Thoracic aorta (tissue), 2 donors: ENCODE data around the gene SYNDIG1. TPM values are rescaled to one million over a fixed set of nuclear protein-coding genes. Genes with fewer than 3 reads are reported as not detected.

Experiments used
- ATAC-seq: fragments of 150-250 bp; one replicate; pipeline ENCODE4 v1.8.0; 2017; ENCODE audit warnings: low read depth; ENCODE audit not compliant: insufficient number of reproducible peaks, low FRiP score
- DNase-seq: peaks from one replicate; pipeline ENCODE4 v3.0.0-alpha.2; 2020; ENCODE audit warnings: low spot score
- H3K27ac ChIP-seq, 2 donors: fragments of 200-600 bp; sonication (generic); 1 replicate in 1 of 2; 2 replicates in 1 of 2; pipeline ENCODE4 v1.5.1; 2016; ENCODE audit warnings: mild to moderate bottlenecking in 2 of 2, moderate library complexity in 2 of 2
- H3K27me3 ChIP-seq: fragments of 200-600 bp; sonication (generic); replicated peaks from 2 replicates; pipeline ENCODE4 v1.6.0; 2016; ENCODE audit warnings: mild to moderate bottlenecking; ENCODE audit not compliant: insufficient read depth
- H3K36me3 ChIP-seq: fragments of 200-600 bp; sonication (generic); one replicate; pipeline ENCODE4 v1.5.1; 2016
- H3K4me1 ChIP-seq, 2 donors: fragments of 200-600 bp; sonication (generic); 1 replicate in 1 of 2; 2 replicates in 1 of 2; pipeline versions ENCODE4 v1.5.1 to v1.6.0; 2016; ENCODE audit warnings: low read depth in 2 of 2, mild to moderate bottlenecking in 1 of 2; ENCODE audit not compliant: control insufficient read depth in 1 of 2
- H3K4me3 ChIP-seq: fragments of 200-600 bp; sonication (generic); 2 replicates; pipeline ENCODE4 v1.5.1; 2016; ENCODE audit warnings: mild to moderate bottlenecking
- H3K9me3 ChIP-seq: fragments of 200-600 bp; sonication (generic); 2 replicates; pipeline ENCODE4 v1.5.1; 2016
- total RNA-seq, 2 donors: library from RNA; depleted of rRNA; stranded (reverse); fragments of >200 nt; gene quantifications; one replicate each; pipeline versions ENCODE4 v1.1.0 to v1.2.3, GENCODE V29; 2016
- TF ChIP-seq, protein P1 (sequence below): fragments of 200-600 bp; sonication (generic); IDR thresholded peaks from one replicate; pipeline ENCODE4 v1.5.1; 2019; ENCODE audit warnings: antibody characterized with exemption

Gene SYNDIG1
- total RNA-seq, 2 donors from 2014 or later, result 1.8 to 5.4 TPM

DNA sequence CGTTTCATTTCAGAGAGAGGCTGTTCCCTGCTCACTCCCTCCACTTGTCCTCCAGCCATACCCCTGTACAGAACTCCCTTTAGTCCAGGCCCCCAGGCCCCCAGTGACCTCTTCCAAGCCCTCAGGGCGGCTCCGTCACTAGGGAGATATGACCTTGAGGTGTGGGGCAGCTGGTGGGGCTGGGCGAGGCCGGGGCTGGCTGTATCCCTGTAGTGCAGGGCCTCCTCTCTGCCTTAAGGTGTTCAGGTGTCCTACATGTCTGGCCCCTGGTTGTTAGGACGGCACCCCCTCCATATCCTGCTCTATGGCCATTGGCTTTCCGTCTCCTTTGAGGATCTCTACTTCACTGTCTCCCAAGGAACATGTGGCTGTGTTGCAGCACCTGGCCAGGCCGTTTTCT lies 17.4 kb upstream of the SYNDIG1 start:
- TF ChIP-seq, protein P1, sequence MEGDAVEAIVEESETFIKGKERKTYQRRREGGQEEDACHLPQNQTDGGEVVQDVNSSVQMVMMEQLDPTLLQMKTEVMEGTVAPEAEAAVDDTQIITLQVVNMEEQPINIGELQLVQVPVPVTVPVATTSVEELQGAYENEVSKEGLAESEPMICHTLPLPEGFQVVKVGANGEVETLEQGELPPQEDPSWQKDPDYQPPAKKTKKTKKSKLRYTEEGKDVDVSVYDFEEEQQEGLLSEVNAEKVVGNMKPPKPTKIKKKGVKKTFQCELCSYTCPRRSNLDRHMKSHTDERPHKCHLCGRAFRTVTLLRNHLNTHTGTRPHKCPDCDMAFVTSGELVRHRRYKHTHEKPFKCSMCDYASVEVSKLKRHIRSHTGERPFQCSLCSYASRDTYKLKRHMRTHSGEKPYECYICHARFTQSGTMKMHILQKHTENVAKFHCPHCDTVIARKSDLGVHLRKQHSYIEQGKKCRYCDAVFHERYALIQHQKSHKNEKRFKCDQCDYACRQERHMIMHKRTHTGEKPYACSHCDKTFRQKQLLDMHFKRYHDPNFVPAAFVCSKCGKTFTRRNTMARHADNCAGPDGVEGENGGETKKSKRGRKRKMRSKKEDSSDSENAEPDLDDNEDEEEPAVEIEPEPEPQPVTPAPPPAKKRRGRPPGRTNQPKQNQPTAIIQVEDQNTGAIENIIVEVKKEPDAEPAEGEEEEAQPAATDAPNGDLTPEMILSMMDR, result no peak

DNA sequence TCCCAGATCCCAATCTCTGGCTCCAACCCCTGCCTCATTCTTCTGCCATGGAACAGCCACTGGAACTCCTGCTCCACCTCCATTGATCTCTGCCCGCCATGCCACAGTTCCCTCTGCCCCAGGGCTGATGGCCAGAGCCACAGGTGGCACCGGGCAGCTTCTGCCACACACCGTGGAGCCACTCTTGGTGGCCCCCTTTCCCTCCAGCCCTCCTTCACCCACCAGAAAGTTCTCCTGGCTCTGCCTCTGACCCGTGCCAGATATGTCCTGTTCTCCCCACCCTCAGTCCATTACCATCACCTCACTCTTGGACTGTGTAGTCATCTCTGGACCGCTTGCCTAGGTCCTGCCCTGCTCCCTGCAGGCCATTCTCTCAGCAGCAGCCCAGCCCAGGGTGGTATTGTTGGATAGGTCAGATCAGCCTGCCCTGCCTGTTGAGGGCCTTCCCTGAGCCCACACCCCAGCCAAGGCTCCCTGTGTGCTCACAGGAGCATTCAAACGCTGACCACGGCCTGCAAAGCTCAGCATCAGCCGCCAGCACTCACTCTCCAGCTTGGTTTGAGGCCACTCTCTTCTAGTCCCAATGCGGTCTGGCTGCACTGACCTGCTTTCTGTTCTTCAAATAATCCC lies 16.8 kb upstream of the SYNDIG1 start:
- H3K9me3 ChIP-seq, result no peaks in the 10 kb centered on the region
- H3K27ac ChIP-seq, result no peak overlapping the region
- no peak for DNase-seq
- TF ChIP-seq, protein P1, result no peak
- no peak for ATAC-seq
- no peaks in the 10 kb centered on the region for H3K4me1 ChIP-seq
- no peaks in the 10 kb centered on the region for H3K27me3 ChIP-seq
- no peak overlapping the region for H3K4me3 ChIP-seq
- H3K36me3 ChIP-seq, result no peaks in the 10 kb centered on the region

More for the DNA sequence above, 17.4 kb upstream of the SYNDIG1 start:
- DNase-seq (no peak), ATAC-seq (no peak)
- H3K36me3 ChIP-seq, result no peaks in the 10 kb centered on the region
- H3K27me3 ChIP-seq, result no peaks in the 10 kb centered on the region
- H3K9me3 ChIP-seq, result no peaks in the 10 kb centered on the region
- H3K4me1 ChIP-seq, result no peaks in the 10 kb centered on the region
- no peak overlapping the region for H3K27ac ChIP-seq
- H3K4me3 ChIP-seq, result no peak overlapping the region

DNA sequence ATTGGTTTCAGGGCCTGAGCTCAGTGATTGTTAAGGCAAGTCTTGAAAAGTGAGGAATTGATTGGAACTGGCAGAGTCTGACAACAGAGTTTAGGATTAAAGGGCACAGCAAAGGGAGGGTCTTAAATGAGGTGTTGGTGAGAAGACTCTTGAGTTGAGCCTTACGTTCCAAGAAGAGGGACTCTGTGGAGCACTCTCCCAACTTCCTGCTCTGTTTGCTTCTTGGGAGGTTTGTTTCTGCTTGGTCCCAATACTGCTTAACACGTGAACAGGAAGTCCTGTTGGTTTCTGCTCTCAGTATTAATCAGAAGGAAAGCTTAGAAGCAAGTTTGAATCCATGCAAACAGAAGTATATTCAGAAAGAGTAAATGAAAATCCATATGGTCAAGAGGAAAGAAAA lies 15.6 kb upstream of the SYNDIG1 start:
- H3K4me3 ChIP-seq, result no peak overlapping the region
- H3K36me3 ChIP-seq, result no peaks in the 10 kb centered on the region
- TF ChIP-seq, protein P1, result no peak
- ATAC-seq (no peak), DNase-seq (no peak)
- H3K4me1 ChIP-seq, result no peaks in the 10 kb centered on the region
- no peak overlapping the region for H3K27ac ChIP-seq
- H3K9me3 ChIP-seq, result no peaks in the 10 kb centered on the region
- H3K27me3 ChIP-seq, result no peaks in the 10 kb centered on the region

DNA sequence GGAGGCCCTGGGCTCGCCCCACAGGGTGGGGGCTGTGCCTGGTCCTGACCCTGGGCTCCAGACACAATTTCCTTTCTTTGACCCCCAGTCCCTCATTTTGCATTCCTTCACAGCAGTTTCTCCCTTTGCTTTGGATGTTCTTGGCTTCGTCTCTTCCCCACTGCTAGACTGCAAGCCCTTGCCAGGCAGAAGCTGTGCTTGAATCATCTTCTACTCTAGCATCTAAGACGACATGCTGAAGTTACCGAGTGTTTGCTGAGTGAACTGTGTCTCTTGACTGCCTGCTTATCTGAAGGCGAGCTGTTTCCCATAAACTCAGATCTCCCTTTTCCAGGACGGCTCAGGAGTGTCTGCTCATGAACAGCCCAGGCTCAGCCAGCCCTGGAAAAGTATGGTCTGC lies 14.3 kb upstream of the SYNDIG1 start:
- no peaks in the 10 kb centered on the region for H3K9me3 ChIP-seq
- no peak for DNase-seq
- H3K27me3 ChIP-seq, result no peaks in the 10 kb centered on the region
- no peaks in the 10 kb centered on the region for H3K4me1 ChIP-seq
- no peak for ATAC-seq
- H3K4me3 ChIP-seq, result no peak overlapping the region
- TF ChIP-seq, protein P1, result no peak
- H3K27ac ChIP-seq, result no peak overlapping the region
- H3K36me3 ChIP-seq, result no peaks in the 10 kb centered on the region

DNA sequence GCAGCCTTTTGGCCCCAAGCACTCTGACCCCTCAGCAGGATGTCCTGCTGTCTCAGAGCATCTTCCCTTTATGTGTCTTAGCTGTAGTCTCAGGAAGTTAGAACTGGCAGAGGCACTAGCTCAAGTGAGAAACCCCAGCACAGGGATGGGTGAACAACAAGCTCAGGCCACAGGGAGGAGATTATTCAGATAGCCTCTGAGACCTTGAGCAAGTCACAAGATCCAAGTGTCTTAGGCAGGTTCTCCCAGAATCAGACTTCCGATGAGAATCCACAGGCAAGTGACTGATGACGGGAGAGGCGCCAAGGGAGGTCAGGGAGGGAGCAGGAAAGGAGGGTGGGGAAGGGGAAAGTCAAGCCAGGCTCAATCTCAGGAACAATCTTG lies 13.0 kb upstream of the SYNDIG1 start:
- Histone ChIP-seq H3K9me3 (no peaks in the 10 kb centered on the region), H3K4me1 (no peaks in the 10 kb centered on the region), H3K27me3 (no peaks in the 10 kb centered on the region), H3K27ac (no peak overlapping the region), H3K36me3 (no peaks in the 10 kb centered on the region), H3K4me3 (no peak overlapping the region)
- TF ChIP-seq, protein P1, result no peak
- DNase-seq (no peak), ATAC-seq (no peak)
